Measurements from ENCODE around the gene ACOT11.

ACOT11 gene

GRCh38 chr1:54564312-54565112 lies 16.5 kb downstream of the ACOT11 start:
- DNase-seq (ENCODE audit: low read depth in 2 of 2): no peak

DNA sequence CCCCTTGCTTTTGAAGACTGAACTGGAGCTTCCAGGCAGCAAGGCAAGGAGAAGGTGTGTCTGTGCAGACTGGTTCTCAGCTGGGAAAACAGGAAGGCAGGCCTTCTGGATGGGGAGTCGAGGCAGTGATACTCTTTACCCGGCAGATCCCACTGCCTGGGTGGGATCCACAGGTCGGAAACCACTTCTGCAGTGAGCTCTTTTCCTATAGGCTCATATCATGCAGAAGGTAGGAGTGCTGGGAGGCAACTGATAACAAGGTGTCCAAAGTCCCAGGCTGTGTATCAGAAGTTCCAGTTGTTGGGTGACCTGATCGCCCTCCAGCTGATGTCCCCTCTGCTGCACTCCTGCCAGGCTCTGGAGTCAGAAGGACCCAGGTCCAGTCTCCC lies 17.1 kb downstream of the ACOT11 start:
- DNase-seq (ENCODE audit: low read depth in 2 of 2): no peak

- DNase-seq (ENCODE audit: low read depth in 2 of 2): no peak
Measured at GRCh38 chr1:54566438-54567141, 18.6 kb downstream of the ACOT11 start.

GRCh38 chr1:54567961-54568360 lies 19.9 kb downstream of the ACOT11 start:
- DNase-seq (ENCODE audit: low read depth in 2 of 2): no peak

DNA sequence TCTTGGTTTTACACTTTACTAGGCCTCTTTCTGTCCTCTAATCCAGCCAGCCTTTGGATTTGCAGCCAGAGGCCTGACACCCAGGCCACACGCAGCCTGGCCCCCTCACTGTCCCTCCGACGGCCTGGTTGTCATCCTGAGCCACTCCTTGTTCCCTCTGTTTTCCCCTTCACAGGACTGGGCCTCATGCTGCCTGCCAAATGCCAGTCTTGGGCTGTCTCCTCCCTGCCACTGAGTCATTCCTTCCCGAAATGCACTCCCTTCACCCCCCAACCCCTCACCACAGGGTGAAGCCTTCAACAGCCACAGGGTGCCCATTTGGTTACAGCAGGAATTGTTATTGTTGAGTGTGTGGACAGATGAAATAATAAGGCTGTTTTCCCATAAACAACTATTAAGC lies 21.3 kb downstream of the ACOT11 start:
- no peak for DNase-seq (ENCODE audit: low read depth in 2 of 2)

GRCh38 chr1:54570161-54570560 lies 22.1 kb downstream of the ACOT11 start:
- no peak for DNase-seq (ENCODE audit: low read depth in 2 of 2)

DNA sequence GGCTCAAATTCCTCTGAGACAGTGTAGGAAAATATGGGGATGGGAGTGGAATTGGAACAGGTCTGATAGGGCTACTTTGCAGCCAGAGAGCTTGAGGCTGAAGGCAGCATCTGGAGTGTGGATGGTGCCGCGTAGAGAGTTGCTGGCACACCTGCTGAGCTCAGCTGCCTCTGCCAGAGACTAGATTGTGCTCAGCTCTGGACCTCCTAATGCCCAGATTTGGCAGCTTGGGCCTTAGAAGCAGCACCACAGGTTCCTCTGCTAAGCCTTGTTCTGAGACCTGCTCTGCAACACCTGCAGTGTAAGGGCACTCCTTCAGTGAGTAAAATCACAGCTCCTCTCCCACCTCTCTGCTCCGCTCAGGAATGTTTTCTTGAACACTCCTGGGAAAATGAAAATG lies 23.3 kb downstream of the ACOT11 start:
- DNase-seq (ENCODE audit: low read depth in 2 of 2): no peak

GRCh38 chr1:54571803-54572541 lies 23.9 kb downstream of the ACOT11 start:
- DNase-seq (ENCODE audit: low read depth in 2 of 2): no peak

DNA sequence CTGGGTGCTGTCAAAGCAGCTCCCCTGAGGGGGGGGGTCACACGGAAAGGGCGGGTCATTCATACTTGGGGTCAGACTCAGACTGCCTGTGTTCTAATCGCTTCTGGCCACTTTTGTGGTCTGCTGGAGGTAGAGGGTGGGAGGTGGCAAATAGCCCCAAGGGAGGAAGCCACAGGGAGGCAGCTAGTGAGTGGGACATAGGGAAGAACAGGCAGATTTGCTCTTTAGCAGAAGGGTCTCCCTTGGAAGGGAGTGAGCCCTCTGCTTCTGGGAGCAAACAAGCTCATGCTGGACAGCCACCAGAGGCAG lies 24.5 kb downstream of the ACOT11 start:
- no peak for DNase-seq (ENCODE audit: low read depth in 2 of 2)

GRCh38 chr1:54574158-54574778 lies 26.2 kb downstream of the ACOT11 start:
- no peak for DNase-seq (ENCODE audit: low read depth in 2 of 2)

GRCh38 chr1:54575161-54575560 lies 27.1 kb downstream of the ACOT11 start:
- DNase-seq (ENCODE audit: low read depth in 2 of 2): no peak

DNA sequence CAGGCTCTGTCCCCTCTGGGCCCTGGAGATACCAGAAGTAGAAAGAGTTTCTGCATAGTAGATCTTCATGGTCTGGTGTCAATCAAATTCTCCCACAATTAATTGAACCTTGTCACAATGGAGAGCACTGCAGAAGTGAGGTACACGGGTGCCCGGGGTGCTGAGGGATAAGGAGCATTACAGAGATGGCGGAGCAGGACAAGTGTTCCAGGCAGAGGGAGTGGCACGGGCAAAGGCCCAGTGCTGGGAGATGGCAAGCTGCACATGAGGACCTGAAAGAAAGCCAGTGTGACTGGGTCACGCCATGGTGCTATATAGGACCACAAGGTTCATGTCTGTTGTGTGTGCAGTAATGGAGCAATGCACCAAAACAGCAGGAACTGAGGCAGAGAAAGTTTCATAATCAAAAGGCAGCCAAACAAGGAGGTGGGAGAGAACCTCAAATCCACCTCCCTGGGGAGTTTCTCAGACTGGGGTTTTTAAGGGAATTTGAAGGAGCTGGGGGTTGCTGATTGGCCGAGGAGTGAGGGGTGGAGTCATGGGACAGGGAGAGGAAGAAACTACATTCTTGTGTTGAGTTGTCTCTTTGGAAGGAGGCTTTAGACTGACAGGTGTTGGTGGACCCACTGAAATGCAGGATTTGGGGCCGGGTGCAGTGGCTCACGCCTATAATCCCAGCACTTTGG lies 27.7 kb downstream of the ACOT11 start:
- DNase-seq (ENCODE audit: low read depth in 2 of 2): no peak

GRCh38 chr1:54577612-54578011 lies 29.6 kb downstream of the ACOT11 start:
- DNase-seq (ENCODE audit: low read depth in 2 of 2): no peak

DNA sequence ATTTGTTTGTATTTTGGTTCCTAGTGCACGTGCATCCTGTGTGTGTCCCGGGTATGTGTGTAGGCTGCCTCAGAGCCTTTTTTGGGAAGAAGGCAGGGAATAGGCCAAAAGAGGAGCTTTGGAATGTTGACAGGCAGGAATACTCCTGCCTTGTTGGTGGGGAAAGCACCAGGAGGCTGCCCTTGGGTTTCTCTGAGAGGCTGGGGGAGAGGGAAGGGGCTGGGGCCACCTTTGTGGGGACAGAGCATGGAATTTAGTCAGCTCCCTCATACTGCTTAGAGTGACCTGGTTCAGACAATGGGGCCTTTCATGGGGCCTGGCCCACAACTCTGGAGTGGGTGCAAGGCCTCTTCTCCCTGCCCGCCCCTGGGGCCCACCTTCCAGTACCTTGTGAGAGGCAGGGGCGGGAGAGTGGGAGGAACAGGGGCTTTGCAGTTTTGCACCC lies 31.3 kb downstream of the ACOT11 start:
- DNase-seq (ENCODE audit: low read depth in 2 of 2): no peak

DNA sequence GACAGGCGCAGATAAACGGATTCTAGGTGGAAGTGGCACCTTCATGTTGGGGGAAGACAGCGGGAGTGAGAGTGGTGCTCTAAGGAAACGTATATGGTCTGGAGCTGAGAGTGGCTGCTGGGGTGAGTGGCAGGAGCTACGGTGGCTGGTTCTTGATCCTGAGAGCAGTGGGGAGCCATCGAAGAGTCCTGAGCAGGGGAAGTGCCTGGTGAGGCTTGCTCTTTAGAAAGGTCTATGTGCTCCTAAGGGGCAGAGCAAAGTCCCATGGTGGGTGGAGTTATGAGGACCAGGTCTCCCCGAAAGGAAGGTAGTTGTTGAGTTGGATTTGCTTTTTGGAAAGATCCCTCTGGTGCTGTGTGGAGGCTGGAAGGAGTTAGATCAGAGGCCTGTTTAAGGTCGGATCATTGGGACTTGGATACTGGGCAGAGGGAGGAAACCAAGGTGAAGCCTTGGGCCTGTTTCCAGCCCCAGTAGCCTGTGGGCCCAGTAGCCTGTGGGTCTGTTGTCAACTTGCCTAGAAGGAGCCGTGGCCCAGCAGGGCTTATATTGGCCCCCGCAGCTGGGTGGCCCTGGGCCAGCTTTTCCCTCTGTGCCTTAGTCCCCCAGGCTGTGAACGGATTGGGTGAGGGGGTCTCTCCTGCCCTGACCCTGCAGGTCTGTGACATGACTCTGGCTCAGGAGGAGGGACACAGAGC lies 33.0 kb downstream of the ACOT11 start:
- no peak for DNase-seq (ENCODE audit: low read depth in 2 of 2)

DNA sequence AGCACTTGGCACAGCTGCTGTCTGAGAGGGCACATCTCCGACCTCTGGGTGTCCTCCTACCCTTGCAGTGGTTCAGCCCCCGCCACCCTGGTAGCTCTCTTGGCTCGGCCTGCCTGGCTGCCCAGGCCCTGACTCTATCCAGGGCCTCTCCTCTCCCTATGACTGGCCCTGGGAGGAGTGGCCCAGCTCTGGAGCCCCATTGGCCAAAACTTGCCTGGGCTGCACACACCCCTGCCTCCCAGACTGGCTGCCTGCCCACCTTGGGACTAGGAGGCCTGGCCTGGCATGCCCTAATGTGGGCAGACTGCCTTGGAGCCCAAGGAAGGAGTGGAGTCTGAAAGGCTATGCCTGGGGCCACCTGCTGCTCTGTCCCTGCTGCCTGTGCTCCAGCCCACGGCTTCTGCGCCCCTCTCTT lies 33.6 kb downstream of the ACOT11 start:
- no peak for DNase-seq (ENCODE audit: low read depth in 2 of 2)

- DNase-seq (ENCODE audit: low read depth in 2 of 2): no peak
Measured at GRCh38 chr1:54582566-54583306, 34.7 kb downstream of the ACOT11 start.

- no peak for DNase-seq (ENCODE audit: low read depth in 2 of 2)
Measured at GRCh38 chr1:54583307-54583686, 35.3 kb downstream of the ACOT11 start.

DNA sequence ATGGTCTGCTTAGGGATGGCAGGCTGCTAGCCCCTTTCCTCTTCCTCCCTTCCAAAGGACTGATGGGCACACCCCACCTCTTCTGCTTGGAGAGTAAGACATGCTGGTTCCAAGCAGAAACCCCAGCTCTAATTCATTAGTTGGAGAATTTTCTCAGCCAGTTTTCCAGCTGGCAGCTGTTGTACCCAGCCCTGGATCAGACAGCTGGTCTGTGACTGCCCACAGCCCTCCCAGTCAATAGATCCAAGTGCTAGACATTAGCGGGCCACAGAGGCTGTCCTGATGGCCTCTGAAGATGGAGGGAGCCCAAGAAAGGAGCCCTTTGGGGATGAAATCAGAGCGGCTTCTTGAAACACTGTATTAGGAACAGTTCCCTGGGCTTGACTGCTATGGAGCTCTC lies 35.8 kb downstream of the ACOT11 start:
- DNase-seq (ENCODE audit: low read depth in 2 of 2): no peak

- no peak for DNase-seq (ENCODE audit: low read depth in 2 of 2)
Measured at GRCh38 chr1:54584575-54584974, 36.5 kb downstream of the ACOT11 start.
